H1 (cell line): ENCODE measurements around the gene MAGEA6. TPM values are rescaled to one million over a fixed set of nuclear protein-coding genes. Genes with fewer than 3 reads are reported as not detected.

ENCODE experiments used
- CTCF ChIA-PET: fragments of 300-600 bp; sonication (Branson Sonifier 250); formaldehyde crosslinking; loops from one replicate; lab custom pipeline; 2021; ENCODE audit not compliant: partially characterized antibody; lab: Charles Lee
- POLR2A ChIA-PET: fragments of 300-600 bp; sonication (Branson Sonifier 250); formaldehyde crosslinking; loops from one replicate; lab custom pipeline; 2021; ENCODE audit warnings: inconsistent platforms; ENCODE audit not compliant: partially characterized antibody; lab: Charles Lee
- DNase-seq, 2 experiments: peaks; one replicate each; pipeline versions ENCODE4 v3.0.0 to v3.0.0-alpha.2; 2010 to 2022; ENCODE audit warnings: low spot score in 2 of 2, low read depth in 1 of 2, mixed read lengths in 1 of 2
- FAIRE-seq: peaks from 2 replicates; lab custom pipeline; 2011; peaks lifted over from hg19 to GRCh38; lab: Jason Lieb, UNC
- H2AFZ ChIP-seq: 2 replicates; pipeline ENCODE4 v1.8.1; 2012; ENCODE audit warnings: low read length, inconsistent platforms
- H2AK5ac ChIP-seq: 2 replicates; pipeline ENCODE4 v1.6.1; 2013; ENCODE audit warnings: low read depth, low read length
- H2BK120ac ChIP-seq: replicated peaks from 2 replicates; pipeline ENCODE3; 2013; ENCODE audit warnings: low read depth, low read length, inconsistent platforms
- H2BK12ac ChIP-seq: 2 replicates; pipeline ENCODE4 v1.6.1; 2013; ENCODE audit warnings: low read depth, low read length
- H2BK15ac ChIP-seq: 2 replicates; pipeline ENCODE4 v1.6.1; 2013; ENCODE audit warnings: low read length
- H2BK20ac ChIP-seq: 2 replicates; pipeline ENCODE4 v1.6.1; 2013; ENCODE audit warnings: low read length
- H2BK5ac ChIP-seq: 2 replicates; pipeline ENCODE4 v1.6.1; 2013; ENCODE audit warnings: low read depth, low read length
- H3K14ac ChIP-seq: 2 replicates; pipeline ENCODE4 v1.6.1; 2013; ENCODE audit warnings: inconsistent platforms; ENCODE audit not compliant: insufficient read length
- H3K18ac ChIP-seq: 2 replicates; pipeline ENCODE4 v1.6.1; 2013; ENCODE audit warnings: low read length; ENCODE audit errors: extremely low read depth
- H3K23ac ChIP-seq: 2 replicates; pipeline ENCODE4 v1.6.1; 2013; ENCODE audit warnings: inconsistent platforms; ENCODE audit not compliant: insufficient read length
- H3K23me2 ChIP-seq: 2 replicates; pipeline ENCODE4 v1.6.1; 2013; ENCODE audit warnings: low read depth, low read length
- H3K27ac ChIP-seq: 2 replicates; pipeline ENCODE4 v1.6.1; 2011; ENCODE audit warnings: low read depth, low read length, inconsistent platforms
- H3K27me3 ChIP-seq, 4 experiments: replicated peaks in 1 of 4; 1 replicate in 1 of 4; 2 replicates in 3 of 4; pipeline versions ENCODE4 v1.6.1 to v1.8.1; 2011 to 2013; ENCODE audit warnings: low read length in 3 of 4, mild to moderate bottlenecking in 3 of 4, inconsistent platforms in 2 of 4, mixed read lengths in 2 of 4, moderate library complexity in 1 of 4; ENCODE audit not compliant: control insufficient read depth in 3 of 4, insufficient read depth in 3 of 4; ENCODE audit errors: extremely low read depth in 1 of 4
- H3K36me3 ChIP-seq, 4 experiments: 2 replicates each; pipeline versions ENCODE4 v1.6.1 to v1.8.1; 2011 to 2013; ENCODE audit warnings: mild to moderate bottlenecking in 4 of 4, low read length in 3 of 4, moderate library complexity in 2 of 4, control low read depth in 1 of 4, inconsistent platforms in 1 of 4; ENCODE audit not compliant: insufficient read depth in 4 of 4, control insufficient read depth in 2 of 4
- H3K4ac ChIP-seq: replicated peaks from 2 replicates; pipeline ENCODE3; 2013; ENCODE audit warnings: low read length, low read depth, mixed read lengths, inconsistent platforms; ENCODE audit not compliant: insufficient read length
- H3K4me1 ChIP-seq, 4 experiments: replicated peaks in 1 of 4; 1 replicate in 1 of 4; 2 replicates in 3 of 4; pipeline versions ENCODE4 v1.6.1 to v1.8.1; 2011 to 2013; ENCODE audit warnings: low read length in 3 of 4, inconsistent platforms in 2 of 4, mixed read lengths in 1 of 4; ENCODE audit not compliant: insufficient read depth in 4 of 4, control insufficient read depth in 3 of 4
- H3K4me2 ChIP-seq, 2 experiments: 2 replicates each; pipeline versions ENCODE4 v1.6.1 to v1.8.1; 2011 to 2013; ENCODE audit warnings: low read depth in 2 of 2, low read length in 2 of 2, control low read depth in 1 of 2, inconsistent platforms in 1 of 2, mild to moderate bottlenecking in 1 of 2; ENCODE audit not compliant: insufficient read depth in 1 of 2
- H3K4me3 ChIP-seq, 4 experiments: fragments of 200-600, 300-600 bp in 1 of 4; sonication (generic), shearing (Covaris generic), sonication (Bioruptor Twin) in 1 of 4; 2 replicates each; pipeline versions ENCODE4 v1.5.1 to v1.8.1; 2011 to 2016; ENCODE audit warnings: low read length in 4 of 4, low read depth in 3 of 4, control low read depth in 2 of 4, inconsistent platforms in 2 of 4, mild to moderate bottlenecking in 2 of 4, mixed read lengths in 1 of 4, moderate library complexity in 1 of 4; ENCODE audit not compliant: insufficient read depth in 2 of 4; ENCODE audit errors: extremely low read depth in 1 of 4
- H3K56ac ChIP-seq: replicated peaks from 2 replicates; pipeline ENCODE3; 2013; ENCODE audit warnings: low read depth, mild to moderate bottlenecking, mixed read lengths, low read length, inconsistent platforms; ENCODE audit not compliant: insufficient read length
- H3K79me1 ChIP-seq: 2 replicates; pipeline ENCODE4 v1.6.1; 2013; ENCODE audit warnings: low read depth, low read length, control low read depth
- H3K79me2 ChIP-seq, 2 experiments: 2 replicates each; pipeline versions ENCODE4 v1.6.1 to v1.8.1; 2012 to 2013; ENCODE audit warnings: low read length in 2 of 2, mild to moderate bottlenecking in 2 of 2, inconsistent platforms in 1 of 2; ENCODE audit not compliant: insufficient read depth in 2 of 2, control insufficient read depth in 1 of 2
- H3K9ac ChIP-seq, 4 experiments: replicated peaks in 1 of 4; 1 replicate in 1 of 4; 2 replicates in 3 of 4; pipeline versions ENCODE4 v1.6.1 to v1.8.1; 2011 to 2013; ENCODE audit warnings: low read depth in 3 of 4, low read length in 3 of 4, control low read depth in 2 of 4, mild to moderate bottlenecking in 2 of 4, moderate library complexity in 2 of 4, inconsistent platforms in 1 of 4; ENCODE audit errors: extremely low read depth in 1 of 4
- H3K9me3 ChIP-seq, 2 experiments: 2 replicates each; pipeline versions ENCODE4 v1.6.1 to v1.8.1; 2012 to 2013; ENCODE audit warnings: mild to moderate bottlenecking in 2 of 2, moderate library complexity in 2 of 2, control low read depth in 1 of 2, inconsistent platforms in 1 of 2, low read depth in 1 of 2, low read length in 1 of 2, mixed read lengths in 1 of 2; ENCODE audit not compliant: insufficient read depth in 2 of 2
- H4K20me1 ChIP-seq, 2 experiments: replicated peaks in 1 of 2; 2 replicates each; pipeline versions ENCODE3 to v1.8.1; 2011 to 2013; ENCODE audit warnings: inconsistent platforms in 2 of 2, low read length in 2 of 2, mild to moderate bottlenecking in 1 of 2; ENCODE audit not compliant: insufficient read depth in 2 of 2, control insufficient read depth in 1 of 2
- H4K5ac ChIP-seq: 2 replicates; pipeline ENCODE4 v1.6.1; 2013; ENCODE audit warnings: low read length, low read depth, mixed read lengths, inconsistent platforms; ENCODE audit not compliant: insufficient read length
- H4K8ac ChIP-seq: 2 replicates; pipeline ENCODE4 v1.8.0; 2013; ENCODE audit warnings: mild to moderate bottlenecking, moderate library complexity, low read length, inconsistent platforms; ENCODE audit not compliant: insufficient read depth; ENCODE audit errors: extremely low read depth
- H4K91ac ChIP-seq: replicated peaks from 2 replicates; pipeline ENCODE3; 2013; ENCODE audit warnings: low read length, mixed read lengths, inconsistent platforms; ENCODE audit not compliant: insufficient read length
- BRCA1 ChIP-seq: IDR thresholded peaks from 2 replicates; pipeline ENCODE4 v1.6.1; 2012; ENCODE audit warnings: low read depth, low read length, improper control_type of control experiment
- CEBPB ChIP-seq: IDR thresholded peaks from 2 replicates; pipeline ENCODE4 v1.6.1; 2012; ENCODE audit warnings: low read depth, low read length
- FOSL1 ChIP-seq: IDR thresholded peaks from 2 replicates; pipeline ENCODE4 v1.6.1; 2011; ENCODE audit warnings: mild to moderate bottlenecking, low read depth, low read length, moderate library complexity; ENCODE audit not compliant: insufficient read depth
- MAFK ChIP-seq: IDR thresholded peaks from 2 replicates; pipeline ENCODE4 v1.6.1; 2012; ENCODE audit warnings: low read depth, mild to moderate bottlenecking, improper control_type of control experiment, low read length
- MAX ChIP-seq: IDR thresholded peaks from 2 replicates; pipeline ENCODE4 v1.6.1; 2012; ENCODE audit warnings: inconsistent platforms
- RNF2 ChIP-seq: fragments of 200-900, 300-1000 bp; sonication (generic); IDR thresholded peaks from 2 replicates; pipeline ENCODE4 v1.7.1; 2016; ENCODE audit warnings: borderline replicate concordance, low read depth, mild to moderate bottlenecking, antibody characterized with exemption, low read length; ENCODE audit not compliant: poor library complexity, severe bottlenecking; ENCODE audit errors: missing control alignments
- SUZ12 ChIP-seq: fragments of 200-600 bp; sonication (generic); IDR thresholded peaks from 2 replicates; pipeline ENCODE4 v1.6.1; 2012; ENCODE audit warnings: mild to moderate bottlenecking, inconsistent platforms, low read length, moderate library complexity, mixed read lengths
- WGBS, 2 experiments: shearing (Covaris generic) in 1 of 2; methylation state at CpG; one replicate each; pipeline versions ENCODE4 v1.1.6 to v1.1.7; 2013 to 2015; ENCODE audit warnings: low lambda C conversion rate in 2 of 2, mixed read lengths in 2 of 2, inconsistent platforms in 1 of 2, low coverage in 1 of 2, missing lambda C conversion rate in 1 of 2; ENCODE audit not compliant: insufficient replicate concordance in 2 of 2, insufficient coverage in 1 of 2, insufficient read length in 1 of 2; ENCODE audit errors: extremely low coverage in 1 of 2, missing lambda C conversion rate in 1 of 2; 5-methylcytosine and 5-hydroxymethylcytosine counted together
- polyA plus RNA-seq, 7 experiments: library from polyadenylated mRNA; depleted of rRNA in 3 of 7; stranded (reverse) in 5 of 7; unstranded in 2 of 7; fragments of >200 nt in 5 of 7; fragments of 200-250 nt in 2 of 7; gene quantifications; 1 replicate in 5 of 7; 2 replicates in 1 of 7; 4 replicates in 1 of 7; pipeline versions ENCODE4 v1.2.1 to v1.2.3, GENCODE V29; 2011 to 2013; ENCODE audit warnings: missing spikeins in 2 of 7, mixed read lengths in 2 of 7
- total RNA-seq: library from RNA; stranded (reverse); fragmentation: NEBNext Ultra II Directional; extraction: Animal tissue kit (Norgen Biotek cat#: 25700); gene quantifications from 2 replicates; pipeline ENCODE4 v1.2.1, GENCODE V29; 2021

The MAGEA6 gene
- total and polyA plus RNA-seq, 2 of the 8 experiments (the other 6 are each of a cell fraction or from before 2014, with no cell fraction given): 0.08 TPM; not detected in 1

- Histone ChIP-seq H3K14ac (no peak overlapping the region), H3K4me1 (no peaks in the 10 kb centered on the region), H3K27ac (no peak overlapping the region), H4K5ac (no peak overlapping the region), H2BK15ac (no peak overlapping the region), H3K79me2 (no peaks in the 10 kb centered on the region), H3K23ac (no peak overlapping the region), H4K91ac (no peak overlapping the region), H3K23me2 (no peaks in the 10 kb centered on the region), H3K9ac (no peak overlapping the region), H2AK5ac (no peak overlapping the region), H3K18ac (no peak overlapping the region), H3K9me3 (no peaks in the 10 kb centered on the region), H3K79me1 (no peaks in the 10 kb centered on the region), H3K27me3 (no peaks in the 10 kb centered on the region), H3K4me3 (no peak overlapping the region), H3K36me3 (no peaks in the 10 kb centered on the region), H2BK12ac (no peak overlapping the region), H2BK5ac (no peak overlapping the region), H3K56ac (no peak overlapping the region), H3K4ac (no peak overlapping the region), H4K8ac (no peak overlapping the region), H3K4me2 (no peak overlapping the region), H4K20me1 (no peaks in the 10 kb centered on the region), H2BK20ac (no peak overlapping the region), H2AFZ (no peak overlapping the region), H2BK120ac (no peak overlapping the region)
- POLR2A ChIA-PET: no interaction called here
- CTCF ChIA-PET: no interaction called here
- no peak for DNase-seq
- no peak for FAIRE-seq
- TF ChIP-seq CEBPB (no peak), BRCA1 (no peak), FOSL1 (no peak), SUZ12 (no peak), RNF2 (no peak), MAFK (no peak), MAX (no peak)
- WGBS, 2 experiments: 97% methylated on average over 4 of the region's 4 CpGs; no CpG with 5 or more reads in 1 of the 2 experiments
These were observed 36.5 kb upstream of the MAGEA6 start for GRCh38 chrX:152806035-152806434.
